Osteoblast (primary cell): ENCODE results near the gene THBS2. TPM values are rescaled to one million over a fixed set of nuclear protein-coding genes. Genes with fewer than 3 reads are reported as not detected.

ENCODE experiments used
- DNase-seq: peaks from one replicate; pipeline ENCODE4 v3.0.0; 2011; ENCODE audit warnings: low spot score, mixed read lengths; ENCODE audit not compliant: insufficient read length; ENCODE audit errors: missing footprints
- H2AFZ ChIP-seq: 2 replicates; pipeline ENCODE4 v1.6.0; 2011; ENCODE audit warnings: mild to moderate bottlenecking, low read length
- H3K27ac ChIP-seq: 2 replicates; pipeline ENCODE4 v1.5.1; 2011; ENCODE audit warnings: mild to moderate bottlenecking, low read depth, low read length, moderate library complexity
- H3K27me3 ChIP-seq: 2 replicates; pipeline ENCODE4 v1.6.0; 2012; ENCODE audit warnings: mild to moderate bottlenecking, control low read depth, inconsistent platforms, low read length, moderate library complexity; ENCODE audit not compliant: insufficient read depth
- H3K36me3 ChIP-seq: 2 replicates; pipeline ENCODE4 v1.5.1; 2011; ENCODE audit warnings: mild to moderate bottlenecking, low read length, control low read depth, moderate library complexity; ENCODE audit not compliant: insufficient read depth
- H3K4me1 ChIP-seq: 2 replicates; pipeline ENCODE4 v1.5.1; 2011; ENCODE audit warnings: mild to moderate bottlenecking, low read length, control low read depth, moderate library complexity; ENCODE audit not compliant: insufficient read depth
- H3K4me2 ChIP-seq: 2 replicates; pipeline ENCODE4 v1.6.0; 2011; ENCODE audit warnings: mild to moderate bottlenecking, low read length; ENCODE audit not compliant: insufficient read depth
- H3K4me3 ChIP-seq: fragments of 200-600 bp; sonication (generic); 3 replicates; pipeline ENCODE4 v1.5.1; 2012; ENCODE audit warnings: mild to moderate bottlenecking, low read length, inconsistent platforms; ENCODE audit not compliant: insufficient read depth
- H3K79me2 ChIP-seq: 2 replicates; pipeline ENCODE4 v1.6.0; 2012; ENCODE audit warnings: mild to moderate bottlenecking, low read length, control low read depth, inconsistent platforms; ENCODE audit not compliant: insufficient read depth
- H3K9me3 ChIP-seq: 2 replicates; pipeline ENCODE4 v1.5.1; 2011; ENCODE audit warnings: low read depth, low read length, control low read depth
- H4K20me1 ChIP-seq: 2 replicates; pipeline ENCODE4 v1.6.0; 2012; ENCODE audit warnings: mild to moderate bottlenecking, low read length, control low read depth; ENCODE audit not compliant: insufficient read depth
- total RNA-seq: library from RNA; depleted of rRNA; stranded (reverse); fragments of >200 nt; gene quantifications from 2 replicates; pipeline ENCODE4 v1.2.3, GENCODE V29; 2012
- TF ChIP-seq, protein P1 (sequence below): IDR thresholded peaks from 2 replicates; pipeline ENCODE4 v1.5.1; 2011; ENCODE audit warnings: mild to moderate bottlenecking, low read depth, low read length, moderate library complexity; ENCODE audit errors: extremely low read depth

THBS2 gene
- total RNA-seq, 1 donor: 1,498 TPM

DNA sequence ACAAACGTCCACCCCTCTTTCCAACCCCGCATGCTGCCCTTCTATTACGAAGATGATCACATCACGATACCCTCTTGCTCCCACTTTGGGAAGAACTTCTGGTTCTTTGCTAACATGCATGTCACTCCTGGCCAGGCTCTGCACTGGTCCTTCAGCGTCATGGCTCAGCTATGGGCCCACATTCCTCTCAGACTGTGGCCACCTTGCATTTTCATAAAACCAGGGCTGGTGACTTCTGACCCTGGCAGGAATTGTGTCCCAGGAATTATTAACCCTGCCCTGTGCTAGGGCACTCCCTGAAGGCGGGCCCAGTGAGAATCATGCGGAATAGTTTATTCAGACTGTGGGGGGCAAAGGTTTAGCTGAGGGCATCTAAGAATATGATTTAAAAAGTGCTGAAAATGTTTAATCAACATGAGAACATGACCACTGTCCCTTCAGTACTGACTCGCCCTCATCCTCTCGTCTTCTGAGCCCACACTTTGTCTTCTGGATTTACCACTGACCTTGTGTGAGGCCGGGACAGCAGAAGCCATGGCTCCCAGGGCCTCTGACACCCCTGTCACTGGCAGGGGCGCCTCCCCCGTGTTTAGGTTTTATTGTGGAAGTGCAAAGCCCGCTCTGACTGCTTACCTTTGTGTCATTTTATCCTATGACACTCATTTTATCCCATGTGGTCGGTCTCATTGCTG, 38.1 kb upstream of the THBS2 start:
- H3K9me3 ChIP-seq: no peaks in the 10 kb centered on the region
- TF ChIP-seq, protein P1, sequence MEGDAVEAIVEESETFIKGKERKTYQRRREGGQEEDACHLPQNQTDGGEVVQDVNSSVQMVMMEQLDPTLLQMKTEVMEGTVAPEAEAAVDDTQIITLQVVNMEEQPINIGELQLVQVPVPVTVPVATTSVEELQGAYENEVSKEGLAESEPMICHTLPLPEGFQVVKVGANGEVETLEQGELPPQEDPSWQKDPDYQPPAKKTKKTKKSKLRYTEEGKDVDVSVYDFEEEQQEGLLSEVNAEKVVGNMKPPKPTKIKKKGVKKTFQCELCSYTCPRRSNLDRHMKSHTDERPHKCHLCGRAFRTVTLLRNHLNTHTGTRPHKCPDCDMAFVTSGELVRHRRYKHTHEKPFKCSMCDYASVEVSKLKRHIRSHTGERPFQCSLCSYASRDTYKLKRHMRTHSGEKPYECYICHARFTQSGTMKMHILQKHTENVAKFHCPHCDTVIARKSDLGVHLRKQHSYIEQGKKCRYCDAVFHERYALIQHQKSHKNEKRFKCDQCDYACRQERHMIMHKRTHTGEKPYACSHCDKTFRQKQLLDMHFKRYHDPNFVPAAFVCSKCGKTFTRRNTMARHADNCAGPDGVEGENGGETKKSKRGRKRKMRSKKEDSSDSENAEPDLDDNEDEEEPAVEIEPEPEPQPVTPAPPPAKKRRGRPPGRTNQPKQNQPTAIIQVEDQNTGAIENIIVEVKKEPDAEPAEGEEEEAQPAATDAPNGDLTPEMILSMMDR: no peak
- peak overlapping the region; percentile 11 for H2AFZ ChIP-seq
- no peaks in the 10 kb centered on the region for H3K27me3 ChIP-seq
- H3K4me1 ChIP-seq: peaks cover 54% of the 10 kb centered on the region
- peak overlapping the region; percentile 49 for H3K4me2 ChIP-seq
- H3K36me3 ChIP-seq: no peaks in the 10 kb centered on the region
- H3K27ac ChIP-seq: peak overlapping the region; percentile 75
- no peaks in the 10 kb centered on the region for H4K20me1 ChIP-seq
- no peak overlapping the region for H3K4me3 ChIP-seq
- H3K79me2 ChIP-seq: no peaks in the 10 kb centered on the region
- no peak for DNase-seq

GRCh38 chr6:169291148-169291547, 37.5 kb upstream of the THBS2 start:
- Histone ChIP-seq H3K27ac (peak overlapping the region; percentile 85), H3K27me3 (no peaks in the 10 kb centered on the region), H3K4me1 (peaks cover 54% of the 10 kb centered on the region), H4K20me1 (no peaks in the 10 kb centered on the region), H3K4me2 (no peak overlapping the region), H2AFZ (no peak overlapping the region), H3K79me2 (no peaks in the 10 kb centered on the region), H3K4me3 (no peak overlapping the region), H3K9me3 (no peaks in the 10 kb centered on the region), H3K36me3 (no peaks in the 10 kb centered on the region)
- no peak for DNase-seq
- TF ChIP-seq, protein P1: no peak

- Histone ChIP-seq H2AFZ (no peak overlapping the region), H3K4me1 (peaks cover 54% of the 10 kb centered on the region), H3K27ac (peak overlapping the region; percentile 85), H3K9me3 (no peaks in the 10 kb centered on the region), H3K79me2 (no peaks in the 10 kb centered on the region), H3K36me3 (no peaks in the 10 kb centered on the region), H3K27me3 (no peaks in the 10 kb centered on the region), H3K4me3 (no peak overlapping the region), H4K20me1 (no peaks in the 10 kb centered on the region), H3K4me2 (peak overlapping the region; percentile 69)
- TF ChIP-seq, protein P1: no peak
- DNase-seq: peak; percentile 83
Observed at GRCh38 chr6:169289619-169290339, 36.1 kb upstream of the THBS2 start.

- Histone ChIP-seq H3K4me2 (peak overlapping the region; percentile 69), H3K36me3 (no peaks in the 10 kb centered on the region), H4K20me1 (no peaks in the 10 kb centered on the region), H3K27me3 (no peaks in the 10 kb centered on the region), H3K27ac (peak overlapping the region; percentile 85), H3K4me3 (no peak overlapping the region), H3K79me2 (no peaks in the 10 kb centered on the region), H3K9me3 (no peaks in the 10 kb centered on the region), H3K4me1 (peaks cover 54% of the 10 kb centered on the region), H2AFZ (no peak overlapping the region)
- TF ChIP-seq, protein P1: no peak
- DNase-seq: no peak
Observed at GRCh38 chr6:169289257-169289618, 35.6 kb upstream of the THBS2 start.
